HG02623 (cell line): ENCODE measurements around the gene CTAGE1.

ENCODE experiments used
- ATAC-seq: cut with Tn5 transposase; IDR thresholded peaks from one replicate; pipeline ENCODE4 v1.9.1; 2021; ENCODE audit warnings: moderate library complexity; ENCODE audit not compliant: unreplicated experiment

CTAGE1 gene

GRCh38 chr18:22439447-22439846 lies 21.7 kb upstream of the CTAGE1 start:
- ATAC-seq: no peak

- ATAC-seq: no peak
Observed at GRCh38 chr18:22436136-22436535, 18.4 kb upstream of the CTAGE1 start.

DNA sequence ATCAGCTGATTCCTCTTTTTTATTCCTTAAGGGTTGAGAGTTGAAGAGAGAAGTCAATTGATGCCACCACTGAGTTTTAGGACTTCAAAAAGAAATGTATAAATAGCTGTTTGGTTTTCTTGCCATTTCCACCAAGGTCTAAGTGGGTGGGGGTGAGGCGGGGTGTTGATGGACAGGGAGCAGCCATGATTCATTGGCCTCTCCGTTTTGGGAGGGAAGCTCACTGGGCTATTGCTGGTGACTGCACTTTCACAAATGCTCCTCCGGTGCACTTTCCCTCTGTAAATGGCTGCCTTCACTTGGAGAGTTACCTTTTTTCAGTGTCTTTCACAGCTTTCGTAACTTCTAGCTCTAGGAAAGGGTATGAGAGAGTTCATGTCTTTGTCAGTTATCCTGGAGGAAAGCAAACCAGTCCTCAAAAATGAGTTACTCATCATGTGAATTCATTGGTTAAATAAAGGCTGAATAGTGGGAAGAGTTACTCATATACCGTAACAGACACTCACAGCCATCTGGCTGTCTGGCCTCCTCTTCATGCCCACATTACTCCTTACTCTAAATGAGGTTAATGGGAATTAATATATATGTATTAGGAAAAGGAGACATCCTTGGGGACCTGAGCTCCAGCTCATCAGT lies 17.4 kb upstream of the CTAGE1 start:
- no peak for ATAC-seq

DNA sequence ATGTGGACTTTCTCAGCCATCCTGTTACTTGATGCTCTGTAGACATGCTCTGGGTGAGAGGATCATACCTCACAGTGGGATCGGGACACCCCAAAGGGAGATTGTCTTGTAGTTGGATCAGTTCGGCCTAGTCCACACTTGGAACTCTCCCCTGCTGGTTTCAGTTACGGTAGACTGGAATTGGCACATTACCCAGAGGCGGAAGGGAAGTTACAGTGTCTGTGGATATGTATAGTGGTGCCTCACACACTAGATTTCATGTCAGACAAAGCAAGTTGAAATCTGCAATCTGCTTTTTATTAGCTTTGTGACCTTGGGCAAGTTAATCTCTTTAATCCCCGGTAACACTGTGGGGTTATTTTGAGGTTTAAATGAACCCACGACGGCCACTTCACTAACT lies 16.2 kb upstream of the CTAGE1 start:
- ATAC-seq: no peak

GRCh38 chr18:22432657-22433137 lies 15.0 kb upstream of the CTAGE1 start:
- ATAC-seq: no peak

- no peak for ATAC-seq
Observed at GRCh38 chr18:22429564-22429963, 11.8 kb upstream of the CTAGE1 start.

DNA sequence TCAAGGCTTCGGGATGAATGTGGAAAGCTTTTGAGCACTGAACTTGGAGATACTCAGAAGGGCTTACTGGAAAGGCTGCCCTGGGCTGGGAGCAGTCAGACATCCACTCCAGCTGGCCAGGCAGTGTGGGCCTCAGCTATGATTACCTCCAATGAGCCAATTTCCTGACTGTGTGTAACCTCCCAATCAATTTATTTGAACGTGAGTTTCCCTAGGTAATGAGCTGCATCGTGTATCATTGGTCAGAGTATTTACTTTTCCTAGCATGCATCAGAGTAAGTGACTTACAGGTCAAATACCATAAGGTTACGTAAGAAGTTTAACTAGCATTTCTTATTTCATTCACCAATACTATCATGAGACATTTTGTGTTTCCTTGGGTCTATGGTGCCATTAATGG lies 11.0 kb upstream of the CTAGE1 start:
- ATAC-seq: no peak

- no peak for ATAC-seq
Observed at GRCh38 chr18:22427822-22428549, 10.3 kb upstream of the CTAGE1 start.

DNA sequence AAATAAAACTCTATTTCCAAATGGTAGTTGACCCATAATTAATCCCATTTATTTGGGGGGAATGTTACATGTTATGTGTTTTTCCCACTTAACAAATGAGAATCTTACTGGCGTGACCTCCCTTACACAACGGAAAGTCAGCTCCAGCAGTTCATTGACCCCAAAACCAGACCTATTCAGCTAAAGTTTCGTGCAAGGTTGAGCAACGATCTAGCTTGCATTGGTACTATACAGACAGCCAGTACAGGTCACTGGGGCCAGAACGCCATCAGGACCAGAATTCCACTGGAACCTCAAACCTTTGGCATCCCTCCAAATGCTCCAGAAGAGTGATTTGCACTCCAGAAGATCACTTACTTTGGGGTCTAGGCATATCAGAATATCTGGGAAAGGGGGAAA lies 6.8 kb upstream of the CTAGE1 start:
- no peak for ATAC-seq

GRCh38 chr18:22423878-22424564 lies 6.3 kb upstream of the CTAGE1 start:
- ATAC-seq: no peak

DNA sequence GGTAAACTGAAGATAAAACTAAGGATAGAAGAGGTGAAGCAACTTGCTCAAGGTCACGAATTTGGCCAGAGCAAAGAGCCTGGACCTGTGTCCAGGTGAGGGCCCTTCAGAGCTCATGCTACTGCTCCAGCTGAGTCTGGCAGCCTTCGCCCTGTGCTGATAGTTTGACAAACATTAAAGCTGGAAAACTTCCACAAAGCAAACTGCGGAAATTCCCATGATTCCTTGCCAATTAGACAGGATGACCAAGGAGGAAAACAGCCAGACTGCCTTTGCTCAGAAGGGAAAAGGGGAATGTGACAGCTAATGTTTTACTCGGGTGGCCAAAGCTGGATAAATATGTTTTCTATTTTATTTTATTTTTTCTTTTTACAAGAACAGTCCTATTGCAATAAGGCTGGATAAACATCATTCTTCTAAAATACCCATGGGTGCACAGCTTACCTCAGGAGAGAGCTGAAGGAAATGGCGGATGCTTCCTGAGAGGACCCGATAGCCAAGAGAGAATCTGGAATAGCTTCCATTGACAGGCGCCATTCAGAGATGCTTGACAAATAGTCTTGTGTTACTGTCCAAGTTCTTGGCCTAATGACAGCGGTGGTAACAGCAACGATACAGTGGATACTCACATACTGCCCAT lies 5.3 kb upstream of the CTAGE1 start:
- no peak for ATAC-seq

DNA sequence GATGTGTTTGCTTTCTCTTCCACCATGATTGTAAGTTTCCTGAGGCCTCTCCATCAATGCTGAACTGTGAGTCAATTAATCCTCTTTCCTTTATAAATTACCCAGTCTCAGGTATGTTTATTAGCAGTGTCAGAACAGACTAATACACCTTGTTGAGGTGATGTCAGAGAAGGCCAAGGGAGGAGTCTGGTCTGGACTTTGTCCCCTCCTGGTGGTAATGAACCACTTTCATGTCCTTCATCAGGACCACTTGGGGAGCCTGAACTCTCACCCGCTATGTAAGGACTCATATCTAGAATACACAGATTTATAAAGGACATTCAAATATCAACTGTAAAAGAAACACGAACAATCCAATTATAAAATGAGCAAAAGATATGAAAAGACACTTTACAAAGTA lies 2.9 kb upstream of the CTAGE1 start:
- no peak for ATAC-seq

DNA sequence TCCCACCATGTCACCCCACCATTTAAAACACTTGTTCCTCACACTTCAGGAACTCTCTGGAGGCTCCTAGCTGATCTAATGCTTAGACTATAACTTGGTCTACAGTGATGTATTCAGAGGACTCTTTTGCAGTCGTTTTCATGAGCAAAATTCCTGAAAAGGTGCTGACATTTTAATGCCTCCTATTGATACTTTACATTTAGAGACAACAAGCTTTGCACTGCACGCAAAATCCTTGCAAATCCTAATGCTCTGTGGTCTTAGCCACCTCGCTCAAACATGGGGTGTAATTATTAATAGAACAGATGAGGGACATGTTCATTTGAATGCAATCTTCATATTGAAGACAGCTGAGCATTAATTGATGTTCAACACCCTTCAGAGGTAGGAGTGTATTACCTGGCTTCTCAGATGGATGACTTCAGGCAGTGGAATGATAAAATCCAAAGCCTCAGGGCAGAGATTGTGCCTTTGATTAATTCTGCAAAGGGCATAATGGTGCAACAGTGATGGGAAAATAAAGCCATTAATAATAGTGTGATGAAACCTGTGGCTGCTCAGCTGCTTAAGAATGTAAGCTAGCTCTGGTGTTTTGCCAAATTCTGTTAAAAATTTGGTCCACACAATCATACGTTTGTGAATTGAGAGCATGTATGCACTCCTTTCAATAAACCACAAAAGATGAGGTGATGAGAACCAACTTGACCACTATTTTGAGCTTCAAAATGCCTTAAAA lies 5.4 kb downstream of the CTAGE1 start:
- no peak for ATAC-seq

DNA sequence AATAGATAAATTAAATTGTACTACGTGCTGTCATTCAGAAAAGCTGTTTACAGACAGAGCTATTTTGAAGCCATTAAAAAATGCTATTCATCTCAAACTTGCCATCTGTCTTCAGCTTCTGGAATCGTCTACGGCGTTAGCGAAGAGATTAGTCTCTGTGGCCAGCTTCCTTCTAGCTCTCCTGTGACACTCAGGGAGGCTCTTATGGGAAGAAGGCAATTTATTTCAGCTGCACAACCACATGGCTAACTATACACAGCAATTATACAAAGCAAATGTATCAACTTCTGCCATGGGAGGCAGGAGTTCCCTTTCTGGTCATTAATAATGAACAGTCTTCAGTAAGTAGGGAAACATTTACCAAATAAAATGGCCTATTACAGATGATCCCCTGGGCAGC lies 6.3 kb downstream of the CTAGE1 start:
- no peak for ATAC-seq

GRCh38 chr18:22410126-22410525 lies 7.6 kb downstream of the CTAGE1 start:
- no peak for ATAC-seq

- no peak for ATAC-seq
Observed at GRCh38 chr18:22409445-22409844, 8.3 kb downstream of the CTAGE1 start.

DNA sequence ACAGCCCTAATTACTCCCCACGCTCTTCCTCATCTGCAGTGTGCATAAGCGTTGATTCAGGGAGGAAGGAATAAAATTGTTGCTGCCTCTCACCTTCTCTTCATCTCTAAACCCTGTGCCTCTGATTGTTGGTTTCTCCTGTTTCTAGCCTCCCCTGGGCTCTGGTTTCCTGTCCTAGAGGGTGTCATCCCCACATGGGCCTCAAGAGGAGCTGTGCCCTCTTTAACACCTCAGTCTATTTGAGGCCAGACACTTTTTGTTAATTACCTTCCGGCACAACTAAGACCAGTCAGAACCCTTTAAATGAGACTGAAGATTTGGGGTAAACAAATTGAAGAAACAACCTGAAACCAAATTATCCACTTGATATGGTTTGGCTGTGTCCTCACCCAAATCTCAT lies 9.7 kb downstream of the CTAGE1 start:
- ATAC-seq: no peak

GRCh38 chr18:22405142-22405541 lies 12.6 kb downstream of the CTAGE1 start:
- ATAC-seq: no peak

DNA sequence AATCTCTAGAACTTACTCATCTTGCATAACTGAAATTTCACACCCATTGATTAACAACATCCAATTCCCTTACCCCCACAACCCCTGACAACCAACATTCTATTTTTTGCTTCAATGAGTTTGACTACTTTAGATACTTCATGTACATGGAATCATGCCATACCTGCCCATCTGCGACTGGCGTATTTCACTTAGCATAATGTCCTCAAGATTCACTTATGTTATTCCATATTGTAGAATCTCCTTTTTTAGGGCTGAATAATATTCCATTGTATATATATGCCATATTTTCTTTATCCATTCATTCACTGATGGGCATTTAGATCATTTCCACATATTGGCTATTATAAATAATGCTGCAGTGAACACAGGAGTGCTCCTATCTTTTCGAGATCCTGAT lies 13.8 kb downstream of the CTAGE1 start:
- no peak for ATAC-seq

GRCh38 chr18:22399949-22400348 lies 17.8 kb downstream of the CTAGE1 start:
- ATAC-seq: no peak

- no peak for ATAC-seq
Observed at GRCh38 chr18:22398464-22398863, 19.3 kb downstream of the CTAGE1 start.
